ENCODE results near the gene GAD1. TPM values are rescaled to one million over a fixed set of nuclear protein-coding genes. Genes with fewer than 3 reads are reported as not detected.

The GAD1 gene
- total and polyA plus RNA-seq, 2 donors (not counting 3 experiments of a cell fraction or from before 2014, with no cell fraction given), result 0.60 to 0.62 TPM

- DNase-seq (ENCODE audit: low read depth, low spot score), result no peak
- Histone ChIP-seq H2AFZ (ENCODE audit: low read depth, low read length) (no peak overlapping the region), H3K36me3 (ENCODE audit: control insufficient read depth in 2 of 2, extremely low read depth in 1 of 2, insufficient read depth in 2 of 2, low read length in 2 of 2) (no peaks in the 10 kb centered on the region), H3K4me1 (ENCODE audit: control insufficient read depth, extremely low read depth, insufficient read depth, low read length) (no peaks in the 10 kb centered on the region), H3K27ac (ENCODE audit: insufficient read depth, low read depth, low read length) (no peak overlapping the region), H3K4me3 (replicated peaks in 1 of 3; ENCODE audit: insufficient read depth in 1 of 3, low read depth in 1 of 3, low read length in 3 of 3) (no peak overlapping the region), H3K9ac (replicated peaks; ENCODE audit: extremely low read depth, insufficient read depth, low read length) (no peak overlapping the region), H3K79me2 (ENCODE audit: control insufficient read depth, insufficient read depth, low read length) (no peaks in the 10 kb centered on the region), H3K4me2 (ENCODE audit: insufficient read depth, low read length) (no peak overlapping the region), H3K9me1 (replicated peaks; ENCODE audit: control insufficient read depth, extremely low read depth, insufficient read depth, low read length) (no peaks in the 10 kb centered on the region), H3K27me3 (ENCODE audit: control insufficient read depth in 2 of 2, insufficient read depth in 2 of 2, low read length in 2 of 2) (peaks cover 7 to 16% of the 10 kb centered on the region in 2 experiments), H4K20me1 (replicated peaks; ENCODE audit: control insufficient read depth, extremely low read depth, insufficient read depth, low read length) (no peaks in the 10 kb centered on the region), H3K9me3 (replicated peaks; ENCODE audit: control insufficient read depth, insufficient read depth, low read length) (no peaks in the 10 kb centered on the region)
- no peak for FAIRE-seq
- dilution Hi-C loops (cut with MboI; ENCODE audit: extremely low pct_ligation_motif_present, low sequenced_read_pairs) (no loop called here), intact Hi-C loops (cut with micrococcal nuclease) (no loop called here)
- TF ChIP-seq MAX (IDR thresholded peaks at IDR 0.05; ENCODE audit: insufficient read depth, insufficient read length) (no peak), EZH2 (IDR thresholded peaks at IDR 0.05; ENCODE audit: borderline replicate concordance, low read depth, low read length, severe bottlenecking) (no peak), MYC (IDR thresholded peaks at IDR 0.05; ENCODE audit: low read depth, low read length) (no peak), CTCF (IDR thresholded peaks at IDR 0.05; ENCODE audit: extremely low read depth in 1 of 2, insufficient read depth in 1 of 2, low read depth in 1 of 2, low read length in 2 of 2) (no peak), FOS (IDR thresholded peaks at IDR 0.05; ENCODE audit: borderline replicate concordance, insufficient read depth, low read length) (no peak), POLR2A (IDR thresholded peaks at IDR 0.05; ENCODE audit: low read depth, low read length) (no peak), JUN (IDR thresholded peaks at IDR 0.05; ENCODE audit: borderline replicate concordance, insufficient read depth, insufficient read length, low read depth) (no peak), POLR2AphosphoS5 (IDR thresholded peaks at IDR 0.05; ENCODE audit: insufficient read depth, low read depth, low read length) (no peak), GATA2 (IDR thresholded peaks at IDR 0.05; ENCODE audit: insufficient read depth, insufficient read length, low read depth, low read length) (no peak)
- BruUV-seq (replicated peaks), result no TSS peak
- CTCF ChIA-PET, result interaction anchor here (1.2 kb wide), 1 partner anchor 10 kb away, joined by 6 read pairs; no protein-coding TSS in a partner anchor
- POLR2A ChIA-PET, result no interaction called here
Measured at GRCh38 chr2:170863087-170863486, 46.4 kb downstream of the GAD1 start.
